Mesenchymal stem cell (in vitro differentiated cells and primary cell): ENCODE data around the gene SNX15.

Experiments
- DNase-seq: peaks from one replicate; pipeline ENCODE4 v3.0.0-alpha.2; 2013
- H2AFZ ChIP-seq: one replicate; pipeline ENCODE4 v1.6.1; 2013; ENCODE audit warnings: low read depth, mild to moderate bottlenecking, control low read depth, inconsistent platforms, low read length, moderate library complexity
- H2AK5ac ChIP-seq: 2 replicates; pipeline ENCODE4 v1.6.1; 2013; ENCODE audit warnings: low read length, moderate library complexity, mild to moderate bottlenecking, inconsistent platforms; ENCODE audit not compliant: severe bottlenecking
- H2BK120ac ChIP-seq: one replicate; pipeline ENCODE4 v1.6.1; 2013; ENCODE audit warnings: low read depth, mild to moderate bottlenecking, inconsistent platforms, low read length, moderate library complexity
- H2BK12ac ChIP-seq, 2 experiments: one replicate each; pipeline ENCODE4 v1.6.1; 2013; ENCODE audit warnings: inconsistent platforms in 2 of 2, low read length in 2 of 2, mild to moderate bottlenecking in 2 of 2, moderate library complexity in 2 of 2, control low read depth in 1 of 2
- H2BK15ac ChIP-seq: one replicate; pipeline ENCODE4 v1.6.1; 2013; ENCODE audit warnings: mild to moderate bottlenecking, low read depth, inconsistent platforms; ENCODE audit not compliant: poor library complexity, severe bottlenecking
- H2BK5ac ChIP-seq: 2 replicates; pipeline ENCODE4 v1.6.1; 2013; ENCODE audit warnings: low read depth, mild to moderate bottlenecking, low read length, control low read depth, inconsistent platforms; ENCODE audit not compliant: poor library complexity, severe bottlenecking
- H3K14ac ChIP-seq, 2 experiments: one replicate each; pipeline ENCODE4 v1.6.1; 2013; ENCODE audit warnings: inconsistent platforms in 2 of 2, low read length in 2 of 2, control low read depth in 1 of 2, mild to moderate bottlenecking in 1 of 2, moderate library complexity in 1 of 2
- H3K18ac ChIP-seq, 2 experiments: one replicate each; pipeline ENCODE4 v1.6.1; 2013; ENCODE audit warnings: inconsistent platforms in 2 of 2, low read length in 2 of 2, control low read depth in 1 of 2, low read depth in 1 of 2, mild to moderate bottlenecking in 1 of 2
- H3K23ac ChIP-seq, 2 experiments: one replicate each; pipeline ENCODE4 v1.6.1; 2013; ENCODE audit warnings: inconsistent platforms in 2 of 2, low read length in 2 of 2, mild to moderate bottlenecking in 2 of 2, moderate library complexity in 2 of 2, control low read depth in 1 of 2
- H3K27ac ChIP-seq: 2 replicates; pipeline ENCODE4 v1.5.1; 2013; ENCODE audit warnings: mild to moderate bottlenecking, moderate library complexity, low read length, control low read depth, inconsistent platforms; ENCODE audit not compliant: poor library complexity, severe bottlenecking
- H3K27me3 ChIP-seq, 2 experiments: 2 replicates each; pipeline versions ENCODE4 v1.6.1 to v1.7.0; 2013; ENCODE audit warnings: low read length in 2 of 2, mild to moderate bottlenecking in 2 of 2, moderate library complexity in 2 of 2, control low read depth in 1 of 2, inconsistent platforms in 1 of 2; ENCODE audit not compliant: control insufficient read depth in 1 of 2, insufficient read depth in 1 of 2
- H3K36me3 ChIP-seq, 2 experiments: 2 replicates each; pipeline versions ENCODE4 v1.6.1 to v1.7.0; 2013; ENCODE audit warnings: low read length in 2 of 2, control low read depth in 1 of 2, inconsistent platforms in 1 of 2, low read depth in 1 of 2, mild to moderate bottlenecking in 1 of 2; ENCODE audit not compliant: insufficient read depth in 2 of 2, control insufficient read depth in 1 of 2
- H3K4ac ChIP-seq, 2 experiments: one replicate each; pipeline ENCODE4 v1.6.1; 2013; ENCODE audit warnings: inconsistent platforms in 2 of 2, low read length in 2 of 2, mild to moderate bottlenecking in 2 of 2, moderate library complexity in 2 of 2, control low read depth in 1 of 2, low read depth in 1 of 2
- H3K4me1 ChIP-seq: 2 replicates; pipeline ENCODE4 v1.6.1; 2013; ENCODE audit warnings: low read depth, low read length, control low read depth; ENCODE audit not compliant: control insufficient read depth, insufficient read depth
- H3K4me2 ChIP-seq: 2 replicates; pipeline ENCODE4 v1.6.1; 2013; ENCODE audit warnings: low read length, mild to moderate bottlenecking, inconsistent platforms; ENCODE audit not compliant: poor library complexity, severe bottlenecking
- H3K4me3 ChIP-seq, 2 experiments: 2 replicates each; pipeline versions ENCODE4 v1.5.1 to v1.7.0; 2013; ENCODE audit warnings: low read length in 2 of 2, mild to moderate bottlenecking in 2 of 2, control low read depth in 1 of 2, low read depth in 1 of 2; ENCODE audit not compliant: insufficient read depth in 1 of 2
- H3K79me1 ChIP-seq: replicated peaks from 2 replicates; pipeline ENCODE4 v1.6.1; 2013; ENCODE audit warnings: mild to moderate bottlenecking, control low read depth, low read length, inconsistent platforms; ENCODE audit not compliant: poor library complexity, severe bottlenecking
- H3K9ac ChIP-seq: 2 replicates; pipeline ENCODE4 v1.7.0; 2013; ENCODE audit warnings: mild to moderate bottlenecking, low read length, moderate library complexity
- H3K9me3 ChIP-seq: 2 replicates; pipeline ENCODE4 v1.7.0; 2013; ENCODE audit warnings: mild to moderate bottlenecking, low read length; ENCODE audit not compliant: control insufficient read depth
- H4K8ac ChIP-seq: one replicate; pipeline ENCODE4 v1.6.1; 2013; ENCODE audit warnings: inconsistent platforms, mild to moderate bottlenecking, low read length, moderate library complexity
- H4K91ac ChIP-seq: one replicate; pipeline ENCODE4 v1.6.1; 2013; ENCODE audit warnings: mild to moderate bottlenecking, low read length, inconsistent platforms
- WGBS: methylation state at CpG from one replicate; pipeline ENCODE4 v1.1.7; 2013; ENCODE audit warnings: mixed read lengths; 5-methylcytosine and 5-hydroxymethylcytosine counted together

The SNX15 gene

DNA sequence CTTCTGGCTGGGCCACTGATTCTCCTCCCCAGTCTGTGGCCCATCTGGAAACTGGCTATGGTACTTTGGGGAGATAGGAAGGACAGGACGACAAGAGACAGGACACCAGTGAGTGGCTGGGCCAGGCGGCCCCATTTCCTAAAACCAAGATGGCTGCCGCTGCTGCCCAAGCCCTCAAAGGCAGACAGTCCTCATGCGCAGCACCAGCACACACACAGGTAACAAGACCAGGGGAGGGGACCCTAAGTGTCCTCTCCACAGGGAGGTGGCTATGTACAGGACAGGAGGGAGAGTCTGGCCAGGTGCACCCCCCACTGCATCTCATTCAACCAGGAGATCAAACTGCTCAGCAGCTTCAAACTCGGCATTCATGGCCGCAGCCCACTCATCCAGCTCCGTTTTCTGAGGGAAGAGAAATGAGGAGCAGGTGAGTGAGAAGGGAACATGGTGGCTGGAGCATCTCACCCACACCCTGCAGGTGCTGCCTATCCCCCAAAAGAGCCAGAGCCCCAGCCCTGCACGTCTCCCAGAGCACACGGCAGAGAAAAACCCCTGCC is 51.6 kb downstream of the SNX15 start:
- Histone ChIP-seq H3K4ac (no peak overlapping the region), H4K8ac (peak overlapping the region; percentile 52), H3K18ac (no peak overlapping the region), H2AK5ac (peak overlapping the region; percentile 34), H3K23ac (no peak overlapping the region), H2BK120ac (no peak overlapping the region), H3K4me1 (peaks cover 4% of the 10 kb centered on the region), H3K4me3 (no peak overlapping the region), H4K91ac (no peak overlapping the region), H2AFZ (no peak overlapping the region), H3K79me1 (peaks cover 40% of the 10 kb centered on the region), H2BK15ac (no peak overlapping the region), H3K4me2 (no peak overlapping the region), H3K27me3 (no peaks in the 10 kb centered on the region), H3K9ac (no peak overlapping the region), H3K36me3 (peaks cover 0 to 18% of the 10 kb centered on the region in 2 experiments), H3K9me3 (no peaks in the 10 kb centered on the region), H2BK5ac (no peak overlapping the region), H3K27ac (no peak overlapping the region), H3K14ac (no peak overlapping the region), H2BK12ac (no peak overlapping the region)
- WGBS, result 83% methylated on average over 4 of the region's 9 CpGs
- no peak for DNase-seq

- Histone ChIP-seq H3K27me3 (no peaks in the 10 kb centered on the region), H2BK5ac (no peak overlapping the region), H2BK15ac (no peak overlapping the region), H3K9ac (peak overlapping the region; percentile 94), H2AK5ac (no peak overlapping the region), H3K14ac (no peak overlapping the region), H3K23ac (no peak overlapping the region), H3K9me3 (no peaks in the 10 kb centered on the region), H3K36me3 (peaks cover 32 to 40% of the 10 kb centered on the region in 2 experiments), H3K4me2 (peak overlapping the region; percentile 69), H4K91ac (no peak overlapping the region), H3K18ac (no peak overlapping the region), H3K79me1 (peaks cover 50% of the 10 kb centered on the region), H3K27ac (no peak overlapping the region), H4K8ac (no peak overlapping the region), H3K4me1 (peaks cover 11% of the 10 kb centered on the region), H2BK120ac (no peak overlapping the region), H3K4me3 (peak overlapping the region; percentile 86 to 89), H2AFZ (peak overlapping the region; percentile 33), H3K4ac (no peak overlapping the region), H2BK12ac (no peak overlapping the region)
- DNase-seq, result no peak
- WGBS, result 10% methylated on average over 12 of the region's 13 CpGs
These were observed 56.0 kb downstream of the SNX15 start for GRCh38 chr11:65083134-65083833.

- Histone ChIP-seq H3K4me2 (peak within 1 kb of the TSS; percentile 83), H3K4me1 (peaks cover 11% of the 10 kb centered on the region), H3K4me3 (peak within 1 kb of the TSS; percentile 86 to 89), H3K36me3 (peaks cover 40 to 43% of the 10 kb centered on the region in 2 experiments), H3K14ac (peak within 1 kb of the TSS in 1 of 2 experiments; percentile 90), H2BK120ac (peak within 1 kb of the TSS; percentile 9), H3K27me3 (no peaks in the 10 kb centered on the region), H2BK5ac (peak within 1 kb of the TSS; percentile 71), H2BK12ac (peak within 1 kb of the TSS; percentile 25 to 64), H2AK5ac (peak within 1 kb of the TSS; percentile 17), H3K18ac (peak within 1 kb of the TSS; percentile 94), H3K4ac (peak within 1 kb of the TSS in 1 of 2 experiments; percentile 93), H2AFZ (peak within 1 kb of the TSS; percentile 56), H2BK15ac (peak within 1 kb of the TSS; percentile 95), H4K8ac (peak within 1 kb of the TSS; percentile 98), H3K9me3 (no peaks in the 10 kb centered on the region), H4K91ac (peak within 1 kb of the TSS; percentile 95), H3K79me1 (peaks cover 44% of the 10 kb centered on the region), H3K27ac (peak within 1 kb of the TSS; percentile 97), H3K9ac (peak within 1 kb of the TSS; percentile 94), H3K23ac (peak within 1 kb of the TSS in 1 of 2 experiments; percentile 23)
- peak; percentile 96 for DNase-seq
- WGBS, result under 1% methylated on average over 77 of the region's 79 CpGs
These were observed 56.8 kb downstream of the SNX15 start, which contains the start of the genes CDCA5 and ZFPL1 for GRCh38 chr11:65083834-65084597. TSS of gene CDCA5 (minus strand) at chr11:65084040. CDS start at chr11:65083978, 62 bp downstream. TSS of gene ZFPL1 (plus strand) at chr11:65084222. CDS start at chr11:65084699, 477 bp downstream.
